Measurements from ENCODE around the gene F12. TPM values are rescaled to one million over a fixed set of nuclear protein-coding genes. Genes with fewer than 3 reads are reported as not detected.

Gene F12
- total RNA-seq, 1 experiment from 2014 or later = 13.4 TPM

GRCh38 chr5:177397875-177398390 is 11.4 kb downstream of the F12 start:
- no peak for DNase-seq (ENCODE audit: low read depth, low spot score)
- Histone ChIP-seq H3K27me3 (ENCODE audit: control insufficient read depth, insufficient read depth, low read length) (no peaks in the 10 kb centered on the region), H3K4me3 (ENCODE audit: low read depth in 2 of 2, low read length in 2 of 2) (no peak overlapping the region), H3K9me3 (ENCODE audit: control insufficient read depth, insufficient read depth, low read depth, low read length) (no peaks in the 10 kb centered on the region), H3K36me3 (ENCODE audit: control insufficient read depth, insufficient read depth, low read length) (no peaks in the 10 kb centered on the region), H3K27ac (ENCODE audit: low read length) (no peak overlapping the region), H3K4me1 (ENCODE audit: control insufficient read depth, insufficient read depth, low read length) (peaks cover 7% of the 10 kb centered on the region)
- TF ChIP-seq POLR2AphosphoS5 (IDR thresholded peaks at IDR 0.05; ENCODE audit: low read depth, low read length) (no peak), SIN3A (IDR thresholded peaks at IDR 0.05; ENCODE audit: borderline replicate concordance, insufficient read depth, low read depth, low read length) (no peak), CTCF (IDR thresholded peaks at IDR 0.05) (no peak), TCF7L2 (IDR thresholded peaks at IDR 0.05; ENCODE audit: low read depth, low read length) (no peak)
- no peak for ATAC-seq
- CTCF ChIA-PET = no interaction called here
- in situ Hi-C loops (cut with HindIII; ENCODE audit: low pct_unique_long_range_greater_than_20kb, low sequenced_read_pairs) (no loop called here), intact Hi-C loops (cut with micrococcal nuclease; ENCODE audit: unreplicated experiment) (no loop called here)
- POLR2A ChIA-PET = no interaction called here
- BruUV-seq (replicated peaks) = no TSS peak

- DNase-seq (ENCODE audit: low read depth, low spot score) = no peak
- in situ Hi-C loops (cut with HindIII; ENCODE audit: low pct_unique_long_range_greater_than_20kb, low sequenced_read_pairs) (no loop called here), intact Hi-C loops (cut with micrococcal nuclease; ENCODE audit: unreplicated experiment) (no loop called here)
- Histone ChIP-seq H3K36me3 (ENCODE audit: control insufficient read depth, insufficient read depth, low read length) (no peaks in the 10 kb centered on the region), H3K4me1 (ENCODE audit: control insufficient read depth, insufficient read depth, low read length) (no peaks in the 10 kb centered on the region), H3K4me3 (ENCODE audit: low read depth in 2 of 2, low read length in 2 of 2) (no peak overlapping the region), H3K27me3 (ENCODE audit: control insufficient read depth, insufficient read depth, low read length) (no peaks in the 10 kb centered on the region), H3K27ac (ENCODE audit: low read length) (no peak overlapping the region), H3K9me3 (ENCODE audit: control insufficient read depth, insufficient read depth, low read depth, low read length) (no peaks in the 10 kb centered on the region)
- ChIA-PET CTCF (no interaction called here), POLR2A (no interaction called here)
- ATAC-seq = no peak
- TF ChIP-seq CTCF (IDR thresholded peaks at IDR 0.05) = no peak
- TF ChIP-seq TCF7L2 (IDR thresholded peaks at IDR 0.05; ENCODE audit: low read depth, low read length) = no peak
- no peak for TF ChIP-seq REST (IDR thresholded peaks at IDR 0.05; ENCODE audit: insufficient read depth in 1 of 2, low read depth in 2 of 2, low read length in 1 of 2)
- TF ChIP-seq POLR2AphosphoS5 (IDR thresholded peaks at IDR 0.05; ENCODE audit: low read depth, low read length) = no peak
- TF ChIP-seq SIN3A (IDR thresholded peaks at IDR 0.05; ENCODE audit: borderline replicate concordance, insufficient read depth, low read depth, low read length) = no peak
- BruUV-seq (replicated peaks) = no TSS peak
Observed at GRCh38 chr5:177396807-177397206, 12.6 kb downstream of the F12 start.

Data from Panc1 (cell line).